H1 (cell line): Measurements from ENCODE around the gene PTPRG. TPM values are rescaled to one million over a fixed set of nuclear protein-coding genes. Genes with fewer than 3 reads are reported as not detected.

Experiments used
- CTCF ChIA-PET: fragments of 300-600 bp; sonication (Branson Sonifier 250); formaldehyde crosslinking; loops from one replicate; lab custom pipeline; 2021; ENCODE audit not compliant: partially characterized antibody; lab: Charles Lee
- POLR2A ChIA-PET: fragments of 300-600 bp; sonication (Branson Sonifier 250); formaldehyde crosslinking; loops from one replicate; lab custom pipeline; 2021; ENCODE audit warnings: inconsistent platforms; ENCODE audit not compliant: partially characterized antibody; lab: Charles Lee
- DNase-seq, 2 experiments: peaks; one replicate each; pipeline versions ENCODE4 v3.0.0 to v3.0.0-alpha.2; 2010 to 2022; ENCODE audit warnings: low spot score in 2 of 2, low read depth in 1 of 2, mixed read lengths in 1 of 2
- FAIRE-seq: peaks from 2 replicates; lab custom pipeline; 2011; peaks lifted over from hg19 to GRCh38; lab: Jason Lieb, UNC
- H2AFZ ChIP-seq: 2 replicates; pipeline ENCODE4 v1.8.1; 2012; ENCODE audit warnings: low read length, inconsistent platforms
- H2AK5ac ChIP-seq: 2 replicates; pipeline ENCODE4 v1.6.1; 2013; ENCODE audit warnings: low read depth, low read length
- H2BK120ac ChIP-seq: replicated peaks from 2 replicates; pipeline ENCODE3; 2013; ENCODE audit warnings: low read depth, low read length, inconsistent platforms
- H2BK12ac ChIP-seq: 2 replicates; pipeline ENCODE4 v1.6.1; 2013; ENCODE audit warnings: low read depth, low read length
- H2BK15ac ChIP-seq: 2 replicates; pipeline ENCODE4 v1.6.1; 2013; ENCODE audit warnings: low read length
- H2BK20ac ChIP-seq: 2 replicates; pipeline ENCODE4 v1.6.1; 2013; ENCODE audit warnings: low read length
- H2BK5ac ChIP-seq: 2 replicates; pipeline ENCODE4 v1.6.1; 2013; ENCODE audit warnings: low read depth, low read length
- H3K14ac ChIP-seq: 2 replicates; pipeline ENCODE4 v1.6.1; 2013; ENCODE audit warnings: inconsistent platforms; ENCODE audit not compliant: insufficient read length
- H3K18ac ChIP-seq: 2 replicates; pipeline ENCODE4 v1.6.1; 2013; ENCODE audit warnings: low read length; ENCODE audit errors: extremely low read depth
- H3K23ac ChIP-seq: 2 replicates; pipeline ENCODE4 v1.6.1; 2013; ENCODE audit warnings: inconsistent platforms; ENCODE audit not compliant: insufficient read length
- H3K23me2 ChIP-seq: 2 replicates; pipeline ENCODE4 v1.6.1; 2013; ENCODE audit warnings: low read depth, low read length
- H3K27ac ChIP-seq: 2 replicates; pipeline ENCODE4 v1.6.1; 2011; ENCODE audit warnings: low read depth, low read length, inconsistent platforms
- H3K27me3 ChIP-seq, 4 experiments: replicated peaks in 1 of 4; 1 replicate in 1 of 4; 2 replicates in 3 of 4; pipeline versions ENCODE4 v1.6.1 to v1.8.1; 2011 to 2013; ENCODE audit warnings: low read length in 3 of 4, mild to moderate bottlenecking in 3 of 4, inconsistent platforms in 2 of 4, mixed read lengths in 2 of 4, moderate library complexity in 1 of 4; ENCODE audit not compliant: control insufficient read depth in 3 of 4, insufficient read depth in 3 of 4; ENCODE audit errors: extremely low read depth in 1 of 4
- H3K36me3 ChIP-seq, 4 experiments: 2 replicates each; pipeline versions ENCODE4 v1.6.1 to v1.8.1; 2011 to 2013; ENCODE audit warnings: mild to moderate bottlenecking in 4 of 4, low read length in 3 of 4, moderate library complexity in 2 of 4, control low read depth in 1 of 4, inconsistent platforms in 1 of 4; ENCODE audit not compliant: insufficient read depth in 4 of 4, control insufficient read depth in 2 of 4
- H3K4ac ChIP-seq: replicated peaks from 2 replicates; pipeline ENCODE3; 2013; ENCODE audit warnings: low read length, low read depth, mixed read lengths, inconsistent platforms; ENCODE audit not compliant: insufficient read length
- H3K4me1 ChIP-seq, 4 experiments: replicated peaks in 1 of 4; 1 replicate in 1 of 4; 2 replicates in 3 of 4; pipeline versions ENCODE4 v1.6.1 to v1.8.1; 2011 to 2013; ENCODE audit warnings: low read length in 3 of 4, inconsistent platforms in 2 of 4, mixed read lengths in 1 of 4; ENCODE audit not compliant: insufficient read depth in 4 of 4, control insufficient read depth in 3 of 4
- H3K4me2 ChIP-seq, 2 experiments: 2 replicates each; pipeline versions ENCODE4 v1.6.1 to v1.8.1; 2011 to 2013; ENCODE audit warnings: low read depth in 2 of 2, low read length in 2 of 2, control low read depth in 1 of 2, inconsistent platforms in 1 of 2, mild to moderate bottlenecking in 1 of 2; ENCODE audit not compliant: insufficient read depth in 1 of 2
- H3K4me3 ChIP-seq, 4 experiments: fragments of 200-600, 300-600 bp in 1 of 4; sonication (generic), shearing (Covaris generic), sonication (Bioruptor Twin) in 1 of 4; 2 replicates each; pipeline versions ENCODE4 v1.5.1 to v1.8.1; 2011 to 2016; ENCODE audit warnings: low read length in 4 of 4, low read depth in 3 of 4, control low read depth in 2 of 4, inconsistent platforms in 2 of 4, mild to moderate bottlenecking in 2 of 4, mixed read lengths in 1 of 4, moderate library complexity in 1 of 4; ENCODE audit not compliant: insufficient read depth in 2 of 4; ENCODE audit errors: extremely low read depth in 1 of 4
- H3K56ac ChIP-seq: replicated peaks from 2 replicates; pipeline ENCODE3; 2013; ENCODE audit warnings: low read depth, mild to moderate bottlenecking, mixed read lengths, low read length, inconsistent platforms; ENCODE audit not compliant: insufficient read length
- H3K79me1 ChIP-seq: 2 replicates; pipeline ENCODE4 v1.6.1; 2013; ENCODE audit warnings: low read depth, low read length, control low read depth
- H3K79me2 ChIP-seq, 2 experiments: 2 replicates each; pipeline versions ENCODE4 v1.6.1 to v1.8.1; 2012 to 2013; ENCODE audit warnings: low read length in 2 of 2, mild to moderate bottlenecking in 2 of 2, inconsistent platforms in 1 of 2; ENCODE audit not compliant: insufficient read depth in 2 of 2, control insufficient read depth in 1 of 2
- H3K9ac ChIP-seq, 4 experiments: replicated peaks in 1 of 4; 1 replicate in 1 of 4; 2 replicates in 3 of 4; pipeline versions ENCODE4 v1.6.1 to v1.8.1; 2011 to 2013; ENCODE audit warnings: low read depth in 3 of 4, low read length in 3 of 4, control low read depth in 2 of 4, mild to moderate bottlenecking in 2 of 4, moderate library complexity in 2 of 4, inconsistent platforms in 1 of 4; ENCODE audit errors: extremely low read depth in 1 of 4
- H3K9me3 ChIP-seq, 2 experiments: 2 replicates each; pipeline versions ENCODE4 v1.6.1 to v1.8.1; 2012 to 2013; ENCODE audit warnings: mild to moderate bottlenecking in 2 of 2, moderate library complexity in 2 of 2, control low read depth in 1 of 2, inconsistent platforms in 1 of 2, low read depth in 1 of 2, low read length in 1 of 2, mixed read lengths in 1 of 2; ENCODE audit not compliant: insufficient read depth in 2 of 2
- H4K20me1 ChIP-seq, 2 experiments: replicated peaks in 1 of 2; 2 replicates each; pipeline versions ENCODE3 to v1.8.1; 2011 to 2013; ENCODE audit warnings: inconsistent platforms in 2 of 2, low read length in 2 of 2, mild to moderate bottlenecking in 1 of 2; ENCODE audit not compliant: insufficient read depth in 2 of 2, control insufficient read depth in 1 of 2
- H4K5ac ChIP-seq: 2 replicates; pipeline ENCODE4 v1.6.1; 2013; ENCODE audit warnings: low read length, low read depth, mixed read lengths, inconsistent platforms; ENCODE audit not compliant: insufficient read length
- H4K8ac ChIP-seq: 2 replicates; pipeline ENCODE4 v1.8.0; 2013; ENCODE audit warnings: mild to moderate bottlenecking, moderate library complexity, low read length, inconsistent platforms; ENCODE audit not compliant: insufficient read depth; ENCODE audit errors: extremely low read depth
- H4K91ac ChIP-seq: replicated peaks from 2 replicates; pipeline ENCODE3; 2013; ENCODE audit warnings: low read length, mixed read lengths, inconsistent platforms; ENCODE audit not compliant: insufficient read length
- ATF2 ChIP-seq: IDR thresholded peaks from 2 replicates; pipeline ENCODE4 v1.6.1; 2012; ENCODE audit warnings: low read length, inconsistent platforms
- CHD2 ChIP-seq: IDR thresholded peaks from 2 replicates; pipeline ENCODE4 v1.6.1; 2012; ENCODE audit warnings: low read length, improper control_type of control experiment
- E2F6 ChIP-seq: IDR thresholded peaks from 2 replicates; pipeline ENCODE4 v1.6.1; 2012; ENCODE audit warnings: inconsistent platforms
- EP300 ChIP-seq, 2 experiments: IDR thresholded peaks; 1 replicate in 1 of 2; 2 replicates in 1 of 2; pipeline ENCODE4 v1.6.1; 2011 to 2012; ENCODE audit warnings: low read depth in 2 of 2, low read length in 2 of 2, mild to moderate bottlenecking in 2 of 2, borderline replicate concordance in 1 of 2, inconsistent platforms in 1 of 2, moderate library complexity in 1 of 2
- NRF1 ChIP-seq: IDR thresholded peaks from 2 replicates; pipeline ENCODE4 v1.6.1; 2011; ENCODE audit warnings: mild to moderate bottlenecking, low read depth, low read length, improper control_type of control experiment
- PHF8 ChIP-seq: fragments of 200-600 bp; sonication (generic); conservative IDR thresholded peaks from 2 replicates; pipeline ENCODE4 v1.7.1; 2012; ENCODE audit warnings: low read depth, mild to moderate bottlenecking, inconsistent platforms, low read length, moderate library complexity
- SIRT6 ChIP-seq: IDR thresholded peaks from one replicate; pipeline ENCODE4 v1.7.1; 2012; ENCODE audit warnings: low read length, inconsistent platforms
- SIX5 ChIP-seq: IDR thresholded peaks from 2 replicates; pipeline ENCODE4 v1.6.1; 2011; ENCODE audit warnings: mild to moderate bottlenecking, low read depth, low read length
- SP1 ChIP-seq: IDR thresholded peaks from 2 replicates; pipeline ENCODE4 v1.6.1; 2011; ENCODE audit warnings: low read depth, low read length
- SP4 ChIP-seq: IDR thresholded peaks from 2 replicates; pipeline ENCODE4 v1.6.1; 2012; ENCODE audit warnings: low read length, inconsistent platforms
- SRF ChIP-seq: IDR thresholded peaks from 2 replicates; pipeline ENCODE4 v1.6.1; 2011; ENCODE audit warnings: mild to moderate bottlenecking, low read depth, low read length, moderate library complexity
- TAF7 ChIP-seq: optimal IDR thresholded peaks from 2 replicates; pipeline ENCODE3; 2011; ENCODE audit warnings: low read depth, mild to moderate bottlenecking, inconsistent platforms, low read length, moderate library complexity, borderline replicate concordance
- ZNF274 ChIP-seq: IDR thresholded peaks from 2 replicates; pipeline ENCODE4 v1.7.0; 2012; ENCODE audit warnings: low read length, borderline replicate concordance; ENCODE audit errors: extremely low read depth
- WGBS, 2 experiments: shearing (Covaris generic) in 1 of 2; methylation state at CpG; one replicate each; pipeline versions ENCODE4 v1.1.6 to v1.1.7; 2013 to 2015; ENCODE audit warnings: low lambda C conversion rate in 2 of 2, mixed read lengths in 2 of 2, inconsistent platforms in 1 of 2, low coverage in 1 of 2, missing lambda C conversion rate in 1 of 2; ENCODE audit not compliant: insufficient replicate concordance in 2 of 2, insufficient coverage in 1 of 2, insufficient read length in 1 of 2; ENCODE audit errors: extremely low coverage in 1 of 2, missing lambda C conversion rate in 1 of 2; 5-methylcytosine and 5-hydroxymethylcytosine counted together
- polyA plus RNA-seq, 7 experiments: library from polyadenylated mRNA; depleted of rRNA in 3 of 7; stranded (reverse) in 5 of 7; unstranded in 2 of 7; fragments of >200 nt in 5 of 7; fragments of 200-250 nt in 2 of 7; gene quantifications; 1 replicate in 5 of 7; 2 replicates in 1 of 7; 4 replicates in 1 of 7; pipeline versions ENCODE4 v1.2.1 to v1.2.3, GENCODE V29; 2011 to 2013; ENCODE audit warnings: missing spikeins in 2 of 7, mixed read lengths in 2 of 7
- total RNA-seq: library from RNA; stranded (reverse); fragmentation: NEBNext Ultra II Directional; extraction: Animal tissue kit (Norgen Biotek cat#: 25700); gene quantifications from 2 replicates; pipeline ENCODE4 v1.2.1, GENCODE V29; 2021

PTPRG gene
- total and polyA plus RNA-seq, 2 of the 8 experiments (the other 6 are each of a cell fraction or from before 2014, with no cell fraction given), result 23.3 to 96.2 TPM

- DNase-seq, result no peak
- Histone ChIP-seq H3K27me3 (no peaks in the 10 kb centered on the region), H4K91ac (no peak overlapping the region), H2BK20ac (no peak overlapping the region), H4K20me1 (no peaks in the 10 kb centered on the region), H3K4me3 (no peak overlapping the region), H3K18ac (no peak overlapping the region), H3K79me2 (no peaks in the 10 kb centered on the region), H3K27ac (no peak overlapping the region; the same call in 1 of the 2 replicates), H3K4me2 (no peak overlapping the region), H3K36me3 (no peaks in the 10 kb centered on the region), H3K4me1 (no peaks in the 10 kb centered on the region), H4K8ac (no peak overlapping the region), H2BK120ac (no peak overlapping the region), H3K9ac (no peak overlapping the region), H4K5ac (no peak overlapping the region), H3K79me1 (no peaks in the 10 kb centered on the region), H3K14ac (no peak overlapping the region), H2BK12ac (no peak overlapping the region), H3K9me3 (no peaks in the 10 kb centered on the region), H3K23ac (no peak overlapping the region), H2BK15ac (no peak overlapping the region), H2AK5ac (no peak overlapping the region), H3K4ac (no peak overlapping the region), H3K56ac (no peak overlapping the region), H2BK5ac (no peak overlapping the region), H3K23me2 (no peaks in the 10 kb centered on the region), H2AFZ (no peak overlapping the region)
- CTCF ChIA-PET, result interaction anchor here (0.9 to 2.1 kb wide), 2 partner anchors 9 to 12 kb away, joined by 3 to 6 read pairs; no protein-coding TSS in a partner anchor
- WGBS, 2 experiments, result 75% methylated on average over 2 of the region's 2 CpGs; no CpG with 5 or more reads in 1 of the 2 experiments
- POLR2A ChIA-PET, result interaction anchor here (0.6 to 4.3 kb wide), 3 partner anchors 15 to 72 kb away, joined by 3 to 28 read pairs (median 4); partner anchors contain the start of gene PTPRG
- no peak for FAIRE-seq
- TF ChIP-seq TAF7, result no peak
- TF ChIP-seq ATF2, result no peak
- TF ChIP-seq NRF1, result no peak
- TF ChIP-seq CHD2, result no peak
- TF ChIP-seq SIRT6, result no peak
- no peak for TF ChIP-seq E2F6
- TF ChIP-seq PHF8, result no peak
- no peak for TF ChIP-seq EP300 (IDR thresholded peaks at IDR 0.05; ENCODE audit: borderline replicate concordance in 1 of 2, low read depth in 2 of 2, low read length in 2 of 2)
- TF ChIP-seq SIX5, result no peak
- TF ChIP-seq SP4, result no peak
- TF ChIP-seq SRF, result no peak
- no peak for TF ChIP-seq SP1
- no peak for TF ChIP-seq ZNF274
Observed at GRCh38 chr3:61545716-61546115, 15.7 kb upstream of the PTPRG start.
